ENCODE measurements around the gene DGCR2. TPM values are rescaled to one million over a fixed set of nuclear protein-coding genes. Genes with fewer than 3 reads are reported as not detected.

Gene DGCR2
- total RNA-seq, 1 experiment from 2014 or later, result 18.6 TPM

GRCh38 chr22:19105867-19106802, 16.1 kb downstream of the DGCR2 start:
- DNase-seq, result peak; percentile 73
- Histone ChIP-seq H3K36me3 (ENCODE audit: insufficient read depth, low read length) (no peaks in the 10 kb centered on the region), H3K4me2 (ENCODE audit: low read depth, low read length, poor library complexity, severe bottlenecking) (no peak overlapping the region), H3K9me2 (replicated peaks; ENCODE audit: insufficient read depth, low read length) (no peaks in the 10 kb centered on the region), H3K27ac (ENCODE audit: low read length) (no peak overlapping the region), H2AFZ (ENCODE audit: low read length) (no peak overlapping the region), H3K79me2 (ENCODE audit: low read length) (peaks cover 93% of the 10 kb centered on the region), H3K27me3 (ENCODE audit: low read length) (no peaks in the 10 kb centered on the region), H3K9ac (ENCODE audit: low read length) (no peak overlapping the region), H3K4me3 (ENCODE audit: low read length) (no peak overlapping the region), H4K20me1 (ENCODE audit: insufficient read depth, low read depth, low read length) (peaks cover 35% of the 10 kb centered on the region; the same call in 1 of the 2 replicates), H3K4me1 (ENCODE audit: low read length) (peaks cover 36% of the 10 kb centered on the region), H3K9me3 (ENCODE audit: low read length) (no peaks in the 10 kb centered on the region)

GRCh38 chr22:19105456-19105855, 16.8 kb downstream of the DGCR2 start:
- Histone ChIP-seq H3K79me2 (ENCODE audit: low read length) (peaks cover 93% of the 10 kb centered on the region), H3K27ac (ENCODE audit: low read length) (no peak overlapping the region), H3K9me2 (replicated peaks; ENCODE audit: insufficient read depth, low read length) (no peaks in the 10 kb centered on the region), H2AFZ (ENCODE audit: low read length) (no peak overlapping the region), H3K4me1 (ENCODE audit: low read length) (peaks cover 29% of the 10 kb centered on the region), H3K9ac (ENCODE audit: low read length) (no peak overlapping the region), H3K4me3 (ENCODE audit: low read length) (no peak overlapping the region), H3K9me3 (ENCODE audit: low read length) (no peaks in the 10 kb centered on the region), H3K4me2 (ENCODE audit: low read depth, low read length, poor library complexity, severe bottlenecking) (no peak overlapping the region), H4K20me1 (ENCODE audit: insufficient read depth, low read depth, low read length) (peaks cover 35% of the 10 kb centered on the region; the same call in 1 of the 2 replicates), H3K27me3 (ENCODE audit: low read length) (no peaks in the 10 kb centered on the region), H3K36me3 (ENCODE audit: insufficient read depth, low read length) (no peaks in the 10 kb centered on the region)
- DNase-seq, result no peak

- no peaks in the 10 kb centered on the region for H3K36me3 ChIP-seq (ENCODE audit: insufficient read depth, low read length)
- H3K27ac ChIP-seq (ENCODE audit: low read length), result no peak overlapping the region
- no peak overlapping the region for H3K4me2 ChIP-seq (ENCODE audit: low read depth, low read length, poor library complexity, severe bottlenecking)
- peaks cover 17% of the 10 kb centered on the region for H3K4me1 ChIP-seq (ENCODE audit: low read length)
- peaks cover 27% of the 10 kb centered on the region; the same call in 1 of the 2 replicates for H4K20me1 ChIP-seq (ENCODE audit: insufficient read depth, low read depth, low read length)
- H3K9me2 ChIP-seq (replicated peaks; ENCODE audit: insufficient read depth, low read length), result no peaks in the 10 kb centered on the region
- DNase-seq, result no peak
- peaks cover 93% of the 10 kb centered on the region for H3K79me2 ChIP-seq (ENCODE audit: low read length)
- H3K9me3 ChIP-seq (ENCODE audit: low read length), result no peaks in the 10 kb centered on the region
- H3K9ac ChIP-seq (ENCODE audit: low read length), result no peak overlapping the region
- H3K27me3 ChIP-seq (ENCODE audit: low read length), result no peaks in the 10 kb centered on the region
- no peak overlapping the region for H3K4me3 ChIP-seq (ENCODE audit: low read length)
- H2AFZ ChIP-seq (ENCODE audit: low read length), result no peak overlapping the region
Observed at GRCh38 chr22:19103880-19104821, 18.1 kb downstream of the DGCR2 start.

- Histone ChIP-seq H3K27me3 (ENCODE audit: low read length) (no peaks in the 10 kb centered on the region), H4K20me1 (ENCODE audit: insufficient read depth, low read depth, low read length) (no peaks in the 10 kb centered on the region), H3K27ac (ENCODE audit: low read length) (no peak overlapping the region), H3K79me2 (ENCODE audit: low read length) (peaks cover 90% of the 10 kb centered on the region), H3K4me3 (ENCODE audit: low read length) (no peak overlapping the region), H2AFZ (ENCODE audit: low read length) (no peak overlapping the region), H3K9me2 (replicated peaks; ENCODE audit: insufficient read depth, low read length) (no peaks in the 10 kb centered on the region), H3K9ac (ENCODE audit: low read length) (no peak overlapping the region), H3K9me3 (ENCODE audit: low read length) (no peaks in the 10 kb centered on the region), H3K4me1 (ENCODE audit: low read length) (no peaks in the 10 kb centered on the region), H3K36me3 (ENCODE audit: insufficient read depth, low read length) (no peaks in the 10 kb centered on the region), H3K4me2 (ENCODE audit: low read depth, low read length, poor library complexity, severe bottlenecking) (no peak overlapping the region)
- no peak for DNase-seq
Observed at GRCh38 chr22:19098157-19098556, 24.1 kb downstream of the DGCR2 start.

- Histone ChIP-seq H3K4me1 (ENCODE audit: low read length) (no peaks in the 10 kb centered on the region), H3K9me3 (ENCODE audit: low read length) (no peaks in the 10 kb centered on the region), H3K27me3 (ENCODE audit: low read length) (no peaks in the 10 kb centered on the region), H3K4me3 (ENCODE audit: low read length) (no peak overlapping the region), H3K4me2 (ENCODE audit: low read depth, low read length, poor library complexity, severe bottlenecking) (no peak overlapping the region), H4K20me1 (ENCODE audit: insufficient read depth, low read depth, low read length) (no peaks in the 10 kb centered on the region), H3K9me2 (replicated peaks; ENCODE audit: insufficient read depth, low read length) (no peaks in the 10 kb centered on the region), H2AFZ (ENCODE audit: low read length) (no peak overlapping the region), H3K9ac (ENCODE audit: low read length) (no peak overlapping the region), H3K79me2 (ENCODE audit: low read length) (peaks cover 88% of the 10 kb centered on the region), H3K36me3 (ENCODE audit: insufficient read depth, low read length) (no peaks in the 10 kb centered on the region), H3K27ac (ENCODE audit: low read length) (no peak overlapping the region)
- no peak for DNase-seq
Observed at GRCh38 chr22:19097518-19097917, 24.7 kb downstream of the DGCR2 start.

- H3K4me1 ChIP-seq (ENCODE audit: low read length), result no peaks in the 10 kb centered on the region
- no peaks in the 10 kb centered on the region for H4K20me1 ChIP-seq (ENCODE audit: insufficient read depth, low read depth, low read length)
- peaks cover 89% of the 10 kb centered on the region for H3K79me2 ChIP-seq (ENCODE audit: low read length)
Observed at GRCh38 chr22:19096555-19096954, 25.7 kb downstream of the DGCR2 start.

GRCh38 chr22:19094393-19094997, 27.7 kb downstream of the DGCR2 start:
- Histone ChIP-seq H3K79me2 (ENCODE audit: low read length) (peaks cover 86% of the 10 kb centered on the region), H3K4me2 (ENCODE audit: low read depth, low read length, poor library complexity, severe bottlenecking) (no peak overlapping the region), H3K4me3 (ENCODE audit: low read length) (no peak overlapping the region), H3K9ac (ENCODE audit: low read length) (no peak overlapping the region), H3K27ac (ENCODE audit: low read length) (no peak overlapping the region), H4K20me1 (ENCODE audit: insufficient read depth, low read depth, low read length) (no peaks in the 10 kb centered on the region), H3K9me2 (replicated peaks; ENCODE audit: insufficient read depth, low read length) (no peaks in the 10 kb centered on the region), H3K9me3 (ENCODE audit: low read length) (no peaks in the 10 kb centered on the region), H2AFZ (ENCODE audit: low read length) (no peak overlapping the region), H3K27me3 (ENCODE audit: low read length) (no peaks in the 10 kb centered on the region), H3K36me3 (ENCODE audit: insufficient read depth, low read length) (no peaks in the 10 kb centered on the region), H3K4me1 (ENCODE audit: low read length) (no peaks in the 10 kb centered on the region)
- no peak for DNase-seq

More at GRCh38 chr22:19096555-19096954, 25.7 kb downstream of the DGCR2 start:
- no peak overlapping the region for H2AFZ ChIP-seq (ENCODE audit: low read length)
- H3K36me3 ChIP-seq (ENCODE audit: insufficient read depth, low read length), result no peaks in the 10 kb centered on the region
- no peaks in the 10 kb centered on the region for H3K9me3 ChIP-seq (ENCODE audit: low read length)
- no peak overlapping the region for H3K4me3 ChIP-seq (ENCODE audit: low read length)
- no peaks in the 10 kb centered on the region for H3K27me3 ChIP-seq (ENCODE audit: low read length)
- no peak overlapping the region for H3K27ac ChIP-seq (ENCODE audit: low read length)
- no peaks in the 10 kb centered on the region for H3K9me2 ChIP-seq (replicated peaks; ENCODE audit: insufficient read depth, low read length)
- no peak overlapping the region for H3K4me2 ChIP-seq (ENCODE audit: low read depth, low read length, poor library complexity, severe bottlenecking)
- no peak for DNase-seq
- H3K9ac ChIP-seq (ENCODE audit: low read length), result no peak overlapping the region

Data from Karpas-422 (cell line).